GM12878 (cell line): ENCODE data around the gene PRSS56. TPM values are rescaled to one million over a fixed set of nuclear protein-coding genes. Genes with fewer than 3 reads are reported as not detected.

Experiments
- ATAC-seq: fragments of 200-7000 bp; cut with Tn5 transposase; 3 replicates; pipeline ENCODE4 v1.9.1; 2020; ENCODE audit warnings: mild to moderate bottlenecking, moderate library complexity
- BruUV-seq: library from RNA; stranded (reverse); fragments of 400-500 nt; replicated peaks from 2 replicates; lab custom pipeline; 2021; lab: Mats Ljungman, UMichigan
- CTCF ChIA-PET: fragments of 300-600 bp; sonication (Branson Sonifier 250); formaldehyde crosslinking; extraction: SDS; loops from one replicate; lab custom pipeline; 2021; ENCODE audit warnings: inconsistent platforms; lab: Yijun Ruan, JAX
- POLR2A ChIA-PET: fragments of 350-600 bp; formaldehyde crosslinking; extraction: SDS; loops from one replicate; lab custom pipeline; 2021; ENCODE audit warnings: inconsistent platforms; lab: Charles Lee
- RAD21 ChIA-PET: fragments of 300-600 bp; sonication (Branson Sonifier 250); formaldehyde crosslinking; loops from one replicate; lab custom pipeline; 2023; ENCODE audit warnings: antibody characterized with exemption; ENCODE audit not compliant: unreplicated experiment; lab: Charles Lee
- SMC1A ChIA-PET: fragments of 300-600 bp; sonication (Branson Sonifier 250); formaldehyde crosslinking; loops from one replicate; lab custom pipeline; 2023; ENCODE audit not compliant: unreplicated experiment, uncharacterized antibody; lab: Charles Lee
- DNase-seq: peaks from one replicate; pipeline ENCODE4 v3.0.0-alpha.2; 2011; ENCODE audit warnings: low read depth, low spot score
- FAIRE-seq: peaks from 3 replicates; lab custom pipeline; 2011; peaks lifted over from hg19 to GRCh38; lab: Jason Lieb, UNC
- H2AFZ ChIP-seq: 2 replicates; pipeline ENCODE4 v1.6.0; 2011; ENCODE audit warnings: low read depth, low read length, control low read depth; ENCODE audit not compliant: control insufficient read depth
- H3K27ac ChIP-seq: 2 replicates; pipeline ENCODE4 v1.5.1; 2011; ENCODE audit warnings: control low read depth; ENCODE audit not compliant: control insufficient read depth, insufficient read depth
- H3K27me3 ChIP-seq, 2 experiments: replicated peaks in 1 of 2; 2 replicates each; pipeline versions ENCODE4 v1.6.0 to v1.6.1; 2011; ENCODE audit warnings: low read length in 1 of 2; ENCODE audit not compliant: control insufficient read depth in 2 of 2, insufficient read depth in 2 of 2
- H3K36me3 ChIP-seq, 2 experiments: 2 replicates each; pipeline ENCODE4 v1.5.1; 2011; ENCODE audit warnings: low read length in 1 of 2; ENCODE audit not compliant: control insufficient read depth in 2 of 2, insufficient read depth in 2 of 2
- H3K4me1 ChIP-seq: 2 replicates; pipeline ENCODE4 v1.6.1; 2011; ENCODE audit warnings: mild to moderate bottlenecking, low read length, moderate library complexity, mixed read lengths; ENCODE audit not compliant: control insufficient read depth, insufficient read depth
- H3K4me2 ChIP-seq: 2 replicates; pipeline ENCODE4 v1.6.0; 2011; ENCODE audit warnings: control low read depth; ENCODE audit not compliant: control insufficient read depth, insufficient read depth
- H3K4me3 ChIP-seq: fragments of 200-600 bp; sonication (generic); 2 replicates; pipeline ENCODE4 v1.5.1; 2016
- H3K79me2 ChIP-seq: 2 replicates; pipeline ENCODE4 v1.6.0; 2011; ENCODE audit warnings: low read length; ENCODE audit not compliant: control insufficient read depth, insufficient read depth
- H3K9ac ChIP-seq: 2 replicates; pipeline ENCODE4 v1.8.0; 2011; ENCODE audit warnings: low read length, control low read depth, mixed read lengths; ENCODE audit not compliant: control insufficient read depth, insufficient read depth
- H3K9me3 ChIP-seq: replicated peaks from 3 replicates; pipeline ENCODE4 v1.5.1; 2011; ENCODE audit warnings: mild to moderate bottlenecking, low read length; ENCODE audit not compliant: control insufficient read depth, insufficient read depth
- H4K20me1 ChIP-seq: 2 replicates; pipeline ENCODE4 v1.6.0; 2011; ENCODE audit not compliant: control insufficient read depth, insufficient read depth
- CUX1 ChIP-seq: IDR thresholded peaks from 2 replicates; pipeline ENCODE4 v1.6.1; 2012; ENCODE audit warnings: improper control_type of control experiment, low read depth, low read length; ENCODE audit not compliant: insufficient replicate concordance
- IRF5 ChIP-seq: fragments of 450-650 bp; IDR thresholded peaks from 2 replicates; pipeline ENCODE4 v1.6.1; 2017; ENCODE audit warnings: borderline replicate concordance
- MAX ChIP-seq: IDR thresholded peaks from 2 replicates; pipeline ENCODE4 v1.6.1; 2012; ENCODE audit warnings: low read depth, low read length, improper control_type of control experiment
- NFIC ChIP-seq: IDR thresholded peaks from 2 replicates; pipeline ENCODE4 v1.6.1; 2012; ENCODE audit warnings: low read depth, mild to moderate bottlenecking, inconsistent platforms, low read length, moderate library complexity
- POU2F2 ChIP-seq: IDR thresholded peaks from 3 replicates; pipeline ENCODE4 v1.6.1; 2011; ENCODE audit warnings: low read depth, mild to moderate bottlenecking, low read length, borderline replicate concordance
- SKIL ChIP-seq: fragments of 450-650 bp; IDR thresholded peaks from 2 replicates; pipeline ENCODE4 v1.6.1; 2017; ENCODE audit warnings: mild to moderate bottlenecking, low read depth, inconsistent platforms; ENCODE audit not compliant: poor library complexity, severe bottlenecking
- SMAD5 ChIP-seq: IDR thresholded peaks from 2 replicates; pipeline ENCODE4 v1.6.1; 2016; ENCODE audit warnings: antibody characterized with exemption, low read depth
- ZNF217 ChIP-seq: fragments of 450-650 bp; IDR thresholded peaks from 2 replicates; pipeline ENCODE4 v1.6.1; 2017; ENCODE audit warnings: antibody characterized with exemption, mild to moderate bottlenecking
- WGBS: methylation state at CpG from one replicate; pipeline ENCODE4 v1.1.6; 2016; ENCODE audit warnings: low lambda C conversion rate; ENCODE audit not compliant: insufficient replicate concordance, insufficient coverage; ENCODE audit errors: missing lambda C conversion rate; 5-methylcytosine and 5-hydroxymethylcytosine counted together
- in situ Hi-C: fragments of 300-500 bp; cut with MboI; formaldehyde crosslinking; loops from 9 replicates; pipeline ENCODE4 v1.14.3; 2018; ENCODE audit warnings: mixed read lengths
- intact Hi-C: fragments of 100-400 bp; cut with micrococcal nuclease; formaldehyde crosslinking; loops from one replicate; pipeline ENCODE4 v1.14.2; 2022; ENCODE audit not compliant: unreplicated experiment
- polyA plus RNA-seq, 11 experiments: library from polyadenylated mRNA; depleted of rRNA in 4 of 11; unstranded in 6 of 11; stranded (reverse) in 5 of 11; fragments of >200 nt; fragmentation: Nextera tagmentation in 4 of 11; fragmentation: Illumina TruSeq in 1 of 11; extraction: Ambion mirVana in 4 of 11; extraction: Trizol in 1 of 11; gene quantifications; 1 replicate in 1 of 11; 2 replicates in 10 of 11; pipeline versions ENCODE4 v1.2.1 to v1.2.3, GENCODE V29; 2011 to 2016; ENCODE audit warnings: inconsistent platforms in 2 of 11, missing spikeins in 2 of 11, low read depth in 1 of 11
- total RNA-seq, 4 experiments: library from RNA; depleted of rRNA in 3 of 4; stranded (reverse); fragments of >200 nt in 3 of 4; fragmentation: Illumina TruSeq in 1 of 4; extraction: Trizol in 1 of 4; gene quantifications; 2 replicates each; pipeline versions ENCODE4 v1.2.1 to v1.2.3, GENCODE V29; 2013 to 2021

Gene PRSS56
- total and polyA plus RNA-seq, 10 of the 15 experiments (the other 5 are each of a cell fraction or from before 2014, with no cell fraction given), result not detected

- Histone ChIP-seq H4K20me1 (no peaks in the 10 kb centered on the region), H3K36me3 (peaks cover 15 to 47% of the 10 kb centered on the region in 2 experiments), H3K4me1 (no peaks in the 10 kb centered on the region), H3K4me3 (no peak overlapping the region), H3K4me2 (no peak overlapping the region), H3K27ac (no peak overlapping the region), H3K9me3 (no peaks in the 10 kb centered on the region), H3K79me2 (no peaks in the 10 kb centered on the region), H3K27me3 (no peaks in the 10 kb centered on the region), H3K9ac (no peak overlapping the region), H2AFZ (no peak overlapping the region)
- no TSS peak for BruUV-seq
- DNase-seq (no peak), ATAC-seq (no peak), FAIRE-seq (no peak)
- CTCF ChIA-PET, result no interaction called here
- in situ Hi-C loops (no loop called here), intact Hi-C loops (no loop called here)
- TF ChIP-seq IRF5, result no peak
- TF ChIP-seq ZNF217, result no peak
- RAD21 ChIA-PET, result no interaction called here
- SMC1A ChIA-PET, result no interaction called here
- POLR2A ChIA-PET, result no interaction called here
These were observed 47.5 kb downstream of the PRSS56 start for GRCh38 chr2:232567721-232568120.

GRCh38 chr2:232568161-232568560, 48.0 kb downstream of the PRSS56 start:
- ChIA-PET RAD21 (no interaction called here), CTCF (no interaction called here), SMC1A (no interaction called here), POLR2A (interaction anchor here (0.6 kb wide), 1 partner anchor 747 kb away, joined by 3 read pairs; no protein-coding TSS in a partner anchor)
- Histone ChIP-seq H3K4me1 (no peaks in the 10 kb centered on the region), H3K4me3 (no peak overlapping the region), H4K20me1 (no peaks in the 10 kb centered on the region), H3K79me2 (no peaks in the 10 kb centered on the region), H3K27me3 (no peaks in the 10 kb centered on the region), H2AFZ (no peak overlapping the region), H3K4me2 (no peak overlapping the region), H3K9me3 (no peaks in the 10 kb centered on the region), H3K9ac (no peak overlapping the region), H3K27ac (no peak overlapping the region), H3K36me3 (peaks cover 15 to 44% of the 10 kb centered on the region in 2 experiments)
- ATAC-seq, result no peak
- no peak for FAIRE-seq
- intact Hi-C loops, result no loop called here
- BruUV-seq, result no TSS peak
- in situ Hi-C loops, result no loop called here
- WGBS, result 72% methylated on average over 5 of the region's 5 CpGs
- no peak for DNase-seq
- TF ChIP-seq NFIC, result no peak
- no peak for TF ChIP-seq MAX
- no peak for TF ChIP-seq SKIL
- TF ChIP-seq POU2F2, result no peak
- no peak for TF ChIP-seq SMAD5
- TF ChIP-seq CUX1, result no peak
